GM18502 (cell line): ENCODE data around the gene EIF3L.
A peak's percentile ranks its signal among the peaks of the same experiment; 100 is the strongest.

Experiments
- ATAC-seq: cut with Tn5 transposase; IDR thresholded peaks from one replicate; pipeline ENCODE4 v1.9.1; 2021; ENCODE audit warnings: mild to moderate bottlenecking; ENCODE audit not compliant: unreplicated experiment, poor library complexity

Gene EIF3L

GRCh38 chr22:37924386-37925065, 75.3 kb downstream of the EIF3L start:
- no peak for ATAC-seq

- ATAC-seq: no peak
Observed at GRCh38 chr22:37925330-37925729, 76.1 kb downstream of the EIF3L start.

DNA sequence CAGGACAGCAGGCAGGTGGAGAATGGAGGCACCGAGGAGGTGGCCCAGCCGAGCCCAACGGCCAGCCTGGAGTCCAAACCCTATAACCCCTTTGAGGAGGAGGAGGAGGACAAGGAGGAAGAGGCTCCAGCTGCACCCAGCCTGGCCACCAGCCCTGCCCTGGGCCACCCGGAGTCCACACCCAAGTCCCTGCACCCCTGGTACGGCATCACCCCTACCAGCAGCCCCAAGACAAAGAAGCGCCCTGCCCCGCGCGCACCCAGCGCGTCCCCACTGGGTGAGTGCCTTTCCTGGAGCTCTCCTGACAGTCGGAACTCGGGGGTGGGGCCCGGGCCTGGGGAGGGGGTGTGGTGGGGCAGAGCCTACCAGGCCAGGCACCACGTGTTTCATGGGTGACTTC, 76.5 kb downstream of the EIF3L start:
- no peak for ATAC-seq

DNA sequence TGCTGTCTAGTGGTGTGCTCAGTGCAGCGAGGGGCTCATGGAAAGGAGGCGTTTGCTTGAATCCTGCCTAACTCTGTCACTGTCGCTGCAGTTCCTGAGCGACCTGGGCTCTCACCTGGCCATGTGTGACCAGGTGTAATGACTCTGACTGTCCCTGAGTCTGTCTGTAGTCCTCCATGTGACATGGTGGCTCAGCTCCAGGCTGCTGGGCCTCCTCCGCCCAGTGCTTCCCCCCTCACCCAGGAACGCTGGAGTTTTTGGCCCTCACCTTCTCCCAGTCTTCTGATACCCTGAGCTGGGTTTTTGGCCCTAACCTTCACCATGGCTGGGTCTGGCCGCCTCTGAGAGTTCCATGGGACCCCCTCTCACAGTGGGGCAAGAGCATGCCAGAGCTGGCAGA, 77.1 kb downstream of the EIF3L start:
- ATAC-seq: no peak

- no peak for ATAC-seq
Observed at GRCh38 chr22:37926771-37927636, 77.8 kb downstream of the EIF3L start.

DNA sequence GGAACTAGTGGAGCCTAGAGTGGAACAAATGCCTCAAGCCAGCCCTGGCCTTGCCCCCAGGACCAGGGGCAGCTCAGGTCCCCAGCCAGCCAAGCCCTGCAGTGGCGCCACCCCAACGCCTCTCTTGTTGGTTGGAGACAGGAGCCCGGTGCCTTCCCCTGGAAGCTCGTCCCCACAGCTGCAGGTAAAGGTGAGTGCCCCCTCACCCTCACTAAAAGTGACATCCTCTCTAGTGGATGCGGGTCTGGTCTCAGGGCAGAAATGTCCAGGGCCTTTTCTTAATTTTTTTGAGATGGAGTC, 78.4 kb downstream of the EIF3L start:
- ATAC-seq: no peak

- no peak for ATAC-seq
Observed at GRCh38 chr22:37929390-37929789, 80.2 kb downstream of the EIF3L start.

GRCh38 chr22:37930270-37930951, 81.2 kb downstream of the EIF3L start:
- no peak for ATAC-seq

- no peak for ATAC-seq
Observed at GRCh38 chr22:37930952-37931440, 81.8 kb downstream of the EIF3L start.

- no peak for ATAC-seq
Observed at GRCh38 chr22:37931893-37932389, 82.7 kb downstream of the EIF3L start.

DNA sequence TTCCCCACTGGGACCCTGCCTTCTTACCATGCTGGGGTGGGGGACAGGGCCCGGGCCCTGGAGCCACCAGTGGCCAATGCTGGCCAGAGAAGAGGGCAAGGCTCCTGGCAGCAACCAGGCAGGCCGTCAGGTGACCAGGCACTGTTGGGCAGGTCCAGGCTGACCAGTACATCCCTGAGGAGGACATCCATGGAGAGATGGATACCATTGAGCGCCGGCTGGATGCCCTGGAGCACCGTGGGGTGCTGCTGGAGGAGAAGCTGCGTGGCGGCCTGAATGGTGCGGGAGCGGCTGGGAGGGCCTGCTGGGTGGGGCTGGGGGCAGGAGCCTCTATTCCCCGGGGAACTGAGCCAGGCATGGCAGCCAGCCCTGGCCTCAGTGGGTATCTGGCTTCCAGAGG, 83.2 kb downstream of the EIF3L start:
- ATAC-seq: no peak

GRCh38 chr22:37932821-37933578, 83.8 kb downstream of the EIF3L start:
- no peak for ATAC-seq

GRCh38 chr22:37933711-37934376, 84.6 kb downstream of the EIF3L start:
- ATAC-seq: peak; percentile 88
